HL-60/S4 treated with phorbol 12-myristate 13-acetate at 8.2 ng/mL for 4 days and 3 days (cell line): ENCODE results near the gene MBD6.
"Not testable (repeated sequence)": the region's sequence is repeated elsewhere in the genome, so short reads cannot be mapped to it uniquely, and the experiment has no call there.

ENCODE experiments used
- in situ Hi-C: fragments of 300-500 bp; cut with MboI; formaldehyde crosslinking; loops from 2 replicates; pipeline ENCODE4 v1.15.0; 2022; ENCODE audit warnings: low sequenced_read_pairs

Gene MBD6

GRCh38 chr12:57488402-57489156 lies 34.0 kb upstream of the MBD6 start:
- in situ Hi-C loops = no loop called here

- in situ Hi-C loops = no loop called here
These were observed 33.4 kb upstream of the MBD6 start for GRCh38 chr12:57489157-57489641.

- in situ Hi-C loops = no loop called here
These were observed 32.5 kb upstream of the MBD6 start for GRCh38 chr12:57490126-57490525.

- in situ Hi-C loops = no loop called here
These were observed 31.0 kb upstream of the MBD6 start for GRCh38 chr12:57491393-57492280.

- in situ Hi-C loops = not testable (repeated sequence)
These were observed 27.4 kb upstream of the MBD6 start for GRCh38 chr12:57495051-57495701.

- in situ Hi-C loops = no loop called here
These were observed 25.8 kb upstream of the MBD6 start for GRCh38 chr12:57496822-57497221.

GRCh38 chr12:57497223-57498131 lies 25.1 kb upstream of the MBD6 start:
- in situ Hi-C loops = no loop called here

GRCh38 chr12:57498132-57498502 lies 24.5 kb upstream of the MBD6 start:
- in situ Hi-C loops = no loop called here

- in situ Hi-C loops = no loop called here
These were observed 24.1 kb upstream of the MBD6 start for GRCh38 chr12:57498571-57498970.

- in situ Hi-C loops = no loop called here
These were observed 22.4 kb upstream of the MBD6 start for GRCh38 chr12:57500213-57500612.

- in situ Hi-C loops = not testable (repeated sequence)
These were observed 20.2 kb upstream of the MBD6 start for GRCh38 chr12:57502311-57502969.

- in situ Hi-C loops = not testable (repeated sequence)
These were observed 16.1 kb upstream of the MBD6 start for GRCh38 chr12:57506541-57506940.

GRCh38 chr12:57507796-57508195 lies 14.8 kb upstream of the MBD6 start:
- in situ Hi-C loops = not testable (repeated sequence)

GRCh38 chr12:57511161-57511560 lies 11.5 kb upstream of the MBD6 start:
- in situ Hi-C loops = no loop called here

GRCh38 chr12:57511588-57512325 lies 10.9 kb upstream of the MBD6 start:
- in situ Hi-C loops = no loop called here

- in situ Hi-C loops = no loop called here
These were observed 10.0 kb upstream of the MBD6 start for GRCh38 chr12:57512665-57513064.

- in situ Hi-C loops = no loop called here
These were observed 9.4 kb upstream of the MBD6 start for GRCh38 chr12:57513266-57513665.

GRCh38 chr12:57513677-57514076 lies 8.9 kb upstream of the MBD6 start:
- in situ Hi-C loops = not testable (repeated sequence)

GRCh38 chr12:57514246-57514645 lies 8.4 kb upstream of the MBD6 start:
- in situ Hi-C loops = not testable (repeated sequence)
